GM23248 (cell line): ENCODE data around the gene TCAF2.
"Not testable (repeated sequence)": the region's sequence is repeated elsewhere in the genome, so short reads cannot be mapped to it uniquely, and the experiment has no call there.

Experiments
- EZH2 ChIP-seq: fragments of 200-600 bp; sonication (generic); IDR thresholded peaks from 2 replicates; pipeline ENCODE4 v1.6.1; 2018; ENCODE audit warnings: antibody characterized with exemption, mild to moderate bottlenecking; ENCODE audit not compliant: insufficient read depth, poor library complexity, severe bottlenecking
- EZH2phosphoT487 ChIP-seq: fragments of 200-600 bp; sonication (generic); IDR thresholded peaks from 2 replicates; pipeline ENCODE4 v1.6.1; 2018; ENCODE audit warnings: antibody characterized with exemption, moderate library complexity, mild to moderate bottlenecking, low read depth; ENCODE audit not compliant: insufficient read depth

DNA sequence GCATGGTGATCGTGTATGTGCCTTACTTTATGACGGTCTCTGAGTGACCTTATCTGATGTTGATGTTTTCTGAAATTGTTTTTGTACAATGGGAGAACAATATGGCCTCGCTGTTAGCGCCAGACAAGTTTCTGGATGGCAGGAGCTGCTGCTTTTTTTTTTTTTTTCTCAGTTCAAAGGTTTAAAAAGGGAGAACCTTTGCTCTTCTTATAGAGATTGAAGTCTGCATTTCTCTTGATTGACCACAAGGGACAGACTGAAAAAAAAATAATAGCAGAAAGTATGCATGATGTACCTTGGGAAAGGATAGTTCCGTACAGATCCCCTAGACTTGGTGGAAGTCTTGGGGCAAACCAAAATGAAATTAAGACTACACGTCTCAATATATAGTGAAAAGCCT is 5.2 kb upstream of the TCAF2 start:
- TF ChIP-seq EZH2phosphoT487, EZH2: not testable (repeated sequence)
